H9 (cell line): ENCODE data around the gene ODC1. TPM values are rescaled to one million over a fixed set of nuclear protein-coding genes. Genes with fewer than 3 reads are reported as not detected.

ENCODE experiments used
- DNase-seq: peaks from one replicate; pipeline ENCODE4 v3.0.0-alpha.2; 2017
- H2AFZ ChIP-seq: one replicate; pipeline ENCODE4 v1.6.1; 2013; ENCODE audit warnings: mild to moderate bottlenecking, low read length, control low read depth, moderate library complexity
- H2AK5ac ChIP-seq: 2 replicates; pipeline ENCODE4 v1.6.1; 2013; ENCODE audit warnings: low read length, control low read depth, mixed read lengths; ENCODE audit not compliant: insufficient read length
- H2BK120ac ChIP-seq: one replicate; pipeline ENCODE4 v1.6.1; 2013; ENCODE audit warnings: low read depth, mild to moderate bottlenecking, low read length, control low read depth, inconsistent platforms; ENCODE audit not compliant: poor library complexity, severe bottlenecking
- H2BK12ac ChIP-seq: 2 replicates; pipeline ENCODE4 v1.6.1; 2013; ENCODE audit warnings: low read length, control low read depth, mixed read lengths, low read depth; ENCODE audit not compliant: insufficient read length
- H2BK15ac ChIP-seq: 2 replicates; pipeline ENCODE4 v1.6.1; 2013; ENCODE audit warnings: low read depth, low read length, control low read depth
- H2BK20ac ChIP-seq: one replicate; pipeline ENCODE4 v1.6.1; 2013; ENCODE audit warnings: low read depth, mild to moderate bottlenecking, low read length, control low read depth, inconsistent platforms; ENCODE audit not compliant: poor library complexity, severe bottlenecking
- H2BK5ac ChIP-seq: 2 replicates; pipeline ENCODE4 v1.6.1; 2013; ENCODE audit warnings: low read length, control low read depth, mixed read lengths; ENCODE audit not compliant: insufficient read length
- H3K14ac ChIP-seq: 2 replicates; pipeline ENCODE4 v1.6.1; 2013; ENCODE audit warnings: low read length, control low read depth; ENCODE audit not compliant: insufficient read depth
- H3K18ac ChIP-seq: 2 replicates; pipeline ENCODE4 v1.6.1; 2013; ENCODE audit warnings: low read depth, mild to moderate bottlenecking, mixed read lengths, low read length, control low read depth; ENCODE audit not compliant: insufficient read length
- H3K23ac ChIP-seq: 2 replicates; pipeline ENCODE4 v1.6.1; 2013; ENCODE audit warnings: low read length, control low read depth, mixed read lengths, low read depth; ENCODE audit not compliant: insufficient read length
- H3K23me2 ChIP-seq: 2 replicates; pipeline ENCODE4 v1.6.1; 2013; ENCODE audit warnings: low read depth, mild to moderate bottlenecking, mixed read lengths, low read length, control low read depth; ENCODE audit not compliant: insufficient read length, poor library complexity, severe bottlenecking
- H3K27ac ChIP-seq: 2 replicates; pipeline ENCODE4 v1.5.1; 2013; ENCODE audit warnings: low read length, control low read depth, mixed read lengths, low read depth; ENCODE audit not compliant: insufficient read length
- H3K27me3 ChIP-seq: 2 replicates; pipeline ENCODE4 v1.6.1; 2013; ENCODE audit warnings: low read length, control low read depth, inconsistent platforms; ENCODE audit not compliant: insufficient read depth
- H3K4ac ChIP-seq: 2 replicates; pipeline ENCODE4 v1.6.1; 2013; ENCODE audit warnings: low read depth, mild to moderate bottlenecking, control low read depth, inconsistent platforms, low read length, moderate library complexity
- H3K4me1 ChIP-seq: 2 replicates; pipeline ENCODE4 v1.6.1; 2013; ENCODE audit warnings: low read length, control low read depth, inconsistent platforms; ENCODE audit not compliant: insufficient read depth
- H3K4me2 ChIP-seq: 2 replicates; pipeline ENCODE4 v1.6.1; 2013; ENCODE audit warnings: low read length, control low read depth, mixed read lengths; ENCODE audit not compliant: insufficient read length, insufficient read depth
- H3K56ac ChIP-seq: 2 replicates; pipeline ENCODE4 v1.6.1; 2013; ENCODE audit warnings: low read depth, mild to moderate bottlenecking, mixed read lengths, low read length, control low read depth; ENCODE audit not compliant: insufficient read length
- H3K79me1 ChIP-seq: 2 replicates; pipeline ENCODE4 v1.6.1; 2013; ENCODE audit warnings: low read depth, mild to moderate bottlenecking, moderate library complexity, low read length, control low read depth, inconsistent platforms; ENCODE audit not compliant: insufficient read depth, poor library complexity, severe bottlenecking
- H3K79me2 ChIP-seq: 2 replicates; pipeline ENCODE4 v1.6.1; 2013; ENCODE audit warnings: low read length, control low read depth, inconsistent platforms; ENCODE audit not compliant: insufficient read depth
- H3K9ac ChIP-seq: 2 replicates; pipeline ENCODE4 v1.6.1; 2013; ENCODE audit warnings: low read length, control low read depth, mixed read lengths; ENCODE audit not compliant: insufficient read length; ENCODE audit errors: extremely low read depth
- H3K9me3 ChIP-seq: one replicate; pipeline ENCODE4 v1.6.1; 2013; ENCODE audit warnings: low read depth, low read length, inconsistent platforms; ENCODE audit not compliant: control insufficient read depth
- H3T11ph ChIP-seq: one replicate; pipeline ENCODE4 v1.6.1; 2013; ENCODE audit warnings: mild to moderate bottlenecking, low read length, control low read depth, inconsistent platforms
- H4K20me1 ChIP-seq: one replicate; pipeline ENCODE4 v1.6.1; 2013; ENCODE audit not compliant: control insufficient read depth, insufficient read length, insufficient read depth
- H4K5ac ChIP-seq: 2 replicates; pipeline ENCODE4 v1.6.1; 2013; ENCODE audit warnings: low read depth, mild to moderate bottlenecking, mixed read lengths, low read length, control low read depth; ENCODE audit not compliant: insufficient read length
- H4K8ac ChIP-seq: replicated peaks from 2 replicates; pipeline ENCODE4 v1.6.1; 2013; ENCODE audit warnings: low read length, control low read depth, mixed read lengths, low read depth; ENCODE audit not compliant: insufficient read length
- H4K91ac ChIP-seq: 2 replicates; pipeline ENCODE4 v1.6.1; 2013; ENCODE audit warnings: low read depth, mild to moderate bottlenecking, moderate library complexity, mixed read lengths, low read length, control low read depth; ENCODE audit not compliant: insufficient read length
- H3K27ac Mint-ChIP-seq, 3 experiments: 2 replicates in 2 of 3; 3 replicates in 1 of 3; pipeline ENCODE4 v1.8.0; 2020 to 2021; ENCODE audit warnings: mixed read lengths in 3 of 3, mild to moderate bottlenecking in 1 of 3, moderate library complexity in 1 of 3
- H3K27me3 Mint-ChIP-seq: 2 replicates; pipeline ENCODE4 v1.8.0; 2021; ENCODE audit warnings: low read depth, mild to moderate bottlenecking, moderate library complexity, mixed read lengths
- H3K36me3 Mint-ChIP-seq, 3 experiments: 2 replicates in 2 of 3; 3 replicates in 1 of 3; pipeline ENCODE4 v1.8.0; 2020 to 2021; ENCODE audit warnings: low read depth in 3 of 3, mixed read lengths in 3 of 3; ENCODE audit not compliant: insufficient read depth in 1 of 3
- H3K4me1 Mint-ChIP-seq, 2 experiments: 2 replicates each; pipeline ENCODE4 v1.8.0; 2020; ENCODE audit warnings: mixed read lengths in 2 of 2
- H3K4me3 Mint-ChIP-seq, 2 experiments: 2 replicates in 1 of 2; 3 replicates in 1 of 2; pipeline ENCODE4 v1.8.0; 2020 to 2021; ENCODE audit warnings: mild to moderate bottlenecking in 2 of 2, mixed read lengths in 2 of 2, moderate library complexity in 1 of 2
- H3K9me3 Mint-ChIP-seq, 2 experiments: 2 replicates in 1 of 2; 3 replicates in 1 of 2; pipeline ENCODE4 v1.8.0; 2020; ENCODE audit warnings: mild to moderate bottlenecking in 2 of 2, mixed read lengths in 2 of 2, moderate library complexity in 1 of 2
- CTCF ChIP-seq: fragments of 200-600 bp; sonication (generic); conservative IDR thresholded peaks from 3 replicates; pipeline ENCODE4 v1.8.0; 2021; ENCODE audit warnings: antibody characterized with exemption, mild to moderate bottlenecking
- WGBS: extraction: QIAGEN DNeasy Blood & Tissue Kit; methylation state at CpG from one replicate; pipeline ENCODE4 v1.1.7; 2013; ENCODE audit warnings: missing lambda C conversion rate, low lambda C conversion rate, mixed read lengths; ENCODE audit not compliant: insufficient read length; ENCODE audit errors: extremely low coverage; 5-methylcytosine and 5-hydroxymethylcytosine counted together
- total RNA-seq: library from RNA; stranded (reverse); gene quantifications from 2 replicates; pipeline ENCODE4 v1.2.1, GENCODE V29; 2021

Gene ODC1
- total RNA-seq, 1 experiment from 2014 or later = 48.3 TPM

GRCh38 chr2:10469955-10470608, 22.0 kb upstream of the ODC1 start:
- H4K20me1 ChIP-seq = no peaks in the 10 kb centered on the region
- no peaks in the 10 kb centered on the region for H3K27me3 ChIP-seq
- no peak overlapping the region for H2BK120ac ChIP-seq
- no peak for TF ChIP-seq CTCF
- H2BK20ac ChIP-seq = no peak overlapping the region
- no peak overlapping the region for H3K27ac Mint-ChIP-seq
- no peak overlapping the region for H3K4me2 ChIP-seq
- H3K36me3 Mint-ChIP-seq = no peaks in the 10 kb centered on the region
- H4K91ac ChIP-seq = no peak overlapping the region
- no peaks in the 10 kb centered on the region for H3K79me1 ChIP-seq
- no peak overlapping the region for H3K4me3 Mint-ChIP-seq
- H3K23ac ChIP-seq = no peak overlapping the region
- DNase-seq = no peak
- H2BK5ac ChIP-seq = no peak overlapping the region
- H3K14ac ChIP-seq = no peak overlapping the region
- no peaks in the 10 kb centered on the region for H3K23me2 ChIP-seq
- H3K9me3 ChIP-seq = no peaks in the 10 kb centered on the region
- H3K4me1 Mint-ChIP-seq = peaks cover 2% of the 10 kb centered on the region in 2 experiments; a peak in 1 of 4 replicates
- no peak overlapping the region for H3K4ac ChIP-seq
- no peak overlapping the region for H3K9ac ChIP-seq
- no peak overlapping the region for H2BK15ac ChIP-seq
- H3K9me3 Mint-ChIP-seq = no peaks in the 10 kb centered on the region
- no peak overlapping the region for H3K18ac ChIP-seq
- H3K27ac ChIP-seq = no peak overlapping the region
- H2AK5ac ChIP-seq = no peak overlapping the region
- no peaks in the 10 kb centered on the region for H3K79me2 ChIP-seq
- no peak overlapping the region for H2AFZ ChIP-seq
- no peak overlapping the region for H3K56ac ChIP-seq
- H3K27me3 Mint-ChIP-seq = peaks cover 2% of the 10 kb centered on the region
- no peak overlapping the region for H3T11ph ChIP-seq
- no peak overlapping the region for H4K5ac ChIP-seq
- no peaks in the 10 kb centered on the region for H3K4me1 ChIP-seq
- H2BK12ac ChIP-seq = no peak overlapping the region
- no CpG with 5 or more reads among the region's 12 CpGs for WGBS
- no peak overlapping the region for H4K8ac ChIP-seq
